ENCODE results near the gene STMN1. TPM values are rescaled to one million over a fixed set of nuclear protein-coding genes. Genes with fewer than 3 reads are reported as not detected.

Gene STMN1
- total and polyA plus RNA-seq, 9 of the 15 experiments (the other 6 are each of a cell fraction or from before 2014, with no cell fraction given), result 269 to 2,153 (median 595) TPM

- peaks cover 91% of the 10 kb centered on the region for H3K36me3 ChIP-seq (ENCODE audit: control insufficient read depth, insufficient read depth, low read length)
- no peak for DNase-seq (ENCODE audit: extremely low read depth in 1 of 4, low spot score in 3 of 4)
- 97% methylated on average over 5 of the region's 5 CpGs for WGBS (ENCODE audit: insufficient coverage, low coverage, missing lambda C conversion rate)
- H3K27ac ChIP-seq (ENCODE audit: extremely low read depth, low read depth, low read length), result no peak overlapping the region
- intact Hi-C loops (cut with micrococcal nuclease), result no loop called here
- no peak overlapping the region for H3K4me2 ChIP-seq (ENCODE audit: insufficient read depth, low read length)
- POLR2A ChIA-PET, result interaction anchor here (0.6 to 4.3 kb wide), 8 partner anchors 10 to 167 kb away, joined by 3 to 22 read pairs (median 3); partner anchors contain the start of gene PAFAH2
- no peaks in the 10 kb centered on the region for H3K27me3 ChIP-seq (ENCODE audit: control insufficient read depth in 2 of 2, insufficient read depth in 2 of 2, low read length in 2 of 2)
- no peaks in the 10 kb centered on the region for H3K9me3 ChIP-seq (replicated peaks; ENCODE audit: control insufficient read depth, insufficient read depth, low read depth, low read length)
- H3K4me1 ChIP-seq (replicated peaks in 1 of 2; ENCODE audit: control insufficient read depth in 2 of 2, insufficient read depth in 2 of 2, low read length in 2 of 2), result peaks cover 7 to 21% of the 10 kb centered on the region in 2 experiments
- CTCF ChIA-PET (ENCODE audit: low intra/inter-chr PET ratio), result no interaction called here
- no peak for ATAC-seq
- H3K9ac ChIP-seq (ENCODE audit: insufficient read depth in 1 of 2, low read depth in 2 of 2, low read length in 2 of 2), result no peak overlapping the region
- in situ Hi-C loops (cut with MboI), result no loop called here
- H4K20me1 ChIP-seq (replicated peaks; ENCODE audit: control insufficient read depth, insufficient read depth, low read length), result peaks cover 34% of the 10 kb centered on the region
- no peak overlapping the region for H3K4me3 ChIP-seq
- no peak overlapping the region for H2AFZ ChIP-seq (ENCODE audit: low read depth, low read length)
- H3K79me2 ChIP-seq (ENCODE audit: control insufficient read depth, insufficient read depth, low read length), result peaks cover 54% of the 10 kb centered on the region
- BruUV-seq (replicated peaks), result no TSS peak
- peaks cover 9% of the 10 kb centered on the region for H3K9me1 ChIP-seq (ENCODE audit: control insufficient read depth, insufficient read depth, low read length)
- no peak for FAIRE-seq
- TF ChIP-seq ZNF512 (tag; IDR thresholded peaks at IDR 0.05) (no peak), CREBBP (IDR thresholded peaks at IDR 0.05; ENCODE audit: low read depth, low read length) (no peak), THRB (CRISPR knock-in tag; conservative IDR thresholded peaks at IDR 0.05) (no peak), DPF2 (IDR thresholded peaks at IDR 0.05) (no peak), PHB2 (IDR thresholded peaks at IDR 0.05; ENCODE audit: low read depth) (no peak), ZNF79 (CRISPR knock-in tag; IDR thresholded peaks at IDR 0.05; ENCODE audit: low read depth) (no peak), MGA (IDR thresholded peaks at IDR 0.05) (no peak), EP400 (IDR thresholded peaks at IDR 0.05) (no peak)
These were observed 6.0 kb downstream of the STMN1 start for GRCh38 chr1:25900219-25900618.
